RWPE1 (cell line): ENCODE results near the gene NSUN2.

Experiments
- CTCF ChIA-PET: fragments of 350-600 bp; sonication (Branson Sonifier 250); formaldehyde crosslinking; extraction: SDS; loops from one replicate; lab custom pipeline; 2021; lab: Yijun Ruan, JAX
- POLR2A ChIA-PET: fragments of 400-600 bp; formaldehyde crosslinking; extraction: SDS; loops from one replicate; lab custom pipeline; 2020; ENCODE audit warnings: antibody characterized with exemption; ENCODE audit not compliant: low non-redundant PET; lab: Yijun Ruan, JAX
- DNase-seq: peaks from one replicate; pipeline ENCODE4 v3.0.0; 2012; ENCODE audit warnings: low spot score
- H3K27ac ChIP-seq: fragments of 450-650 bp; 2 replicates; pipeline ENCODE4 v1.5.1; 2017
- CTCF ChIP-seq: fragments of 450-650 bp; conservative IDR thresholded peaks from 2 replicates; pipeline ENCODE4 v1.5.1; 2017; ENCODE audit warnings: low read depth, mild to moderate bottlenecking

NSUN2 gene

GRCh38 chr5:6611334-6612256 lies 21.2 kb downstream of the NSUN2 start:
- ChIA-PET POLR2A (interaction anchor here (0.6 kb wide), 1 partner anchor 117 kb away, joined by 3 read pairs; no protein-coding TSS in a partner anchor), CTCF (interaction anchor here (0.6 to 0.7 kb wide), 3 partner anchors 11 to 197 kb away, joined by 3 read pairs; no protein-coding TSS in a partner anchor)
- H3K27ac ChIP-seq = no peak overlapping the region
- DNase-seq = no peak
- no peak for TF ChIP-seq CTCF

- no peak for DNase-seq
- no peak overlapping the region for H3K27ac ChIP-seq
- CTCF ChIA-PET = interaction anchor here (0.6 kb wide), 1 partner anchor 561 kb away, joined by 4 read pairs; no protein-coding TSS in a partner anchor
- POLR2A ChIA-PET = no interaction called here
- no peak for TF ChIP-seq CTCF
Observed at GRCh38 chr5:6608016-6608415, 24.8 kb downstream of the NSUN2 start.

GRCh38 chr5:6607559-6607936 lies 25.3 kb downstream of the NSUN2 start:
- CTCF ChIA-PET = interaction anchor here (0.6 kb wide), 1 partner anchor 560 kb away, joined by 4 read pairs; no protein-coding TSS in a partner anchor
- H3K27ac ChIP-seq = no peak overlapping the region
- POLR2A ChIA-PET = no interaction called here
- no peak for TF ChIP-seq CTCF
- no peak for DNase-seq

- TF ChIP-seq CTCF = no peak
- no peak overlapping the region for H3K27ac ChIP-seq
- DNase-seq = no peak
- ChIA-PET POLR2A (no interaction called here), CTCF (no interaction called here)
Observed at GRCh38 chr5:6606884-6607558, 25.8 kb downstream of the NSUN2 start.

GRCh38 chr5:6604946-6605345 lies 27.9 kb downstream of the NSUN2 start:
- H3K27ac ChIP-seq = no peak overlapping the region
- ChIA-PET POLR2A (no interaction called here), CTCF (no interaction called here)
- no peak for DNase-seq
- TF ChIP-seq CTCF = no peak

- POLR2A ChIA-PET = no interaction called here
- CTCF ChIA-PET = no interaction called here
- TF ChIP-seq CTCF = no peak
- no peak overlapping the region for H3K27ac ChIP-seq
- DNase-seq = no peak
Observed at GRCh38 chr5:6604341-6604740, 28.5 kb downstream of the NSUN2 start.
